ENCODE results near the gene DNAJC5. TPM values are rescaled to one million over a fixed set of nuclear protein-coding genes. Genes with fewer than 3 reads are reported as not detected.
A peak's percentile ranks its signal among the peaks of the same experiment; 100 is the strongest.

DNAJC5 gene
- total and polyA plus RNA-seq, 2 experiments from 2014 or later: 7.1 to 33.5 TPM

DNA sequence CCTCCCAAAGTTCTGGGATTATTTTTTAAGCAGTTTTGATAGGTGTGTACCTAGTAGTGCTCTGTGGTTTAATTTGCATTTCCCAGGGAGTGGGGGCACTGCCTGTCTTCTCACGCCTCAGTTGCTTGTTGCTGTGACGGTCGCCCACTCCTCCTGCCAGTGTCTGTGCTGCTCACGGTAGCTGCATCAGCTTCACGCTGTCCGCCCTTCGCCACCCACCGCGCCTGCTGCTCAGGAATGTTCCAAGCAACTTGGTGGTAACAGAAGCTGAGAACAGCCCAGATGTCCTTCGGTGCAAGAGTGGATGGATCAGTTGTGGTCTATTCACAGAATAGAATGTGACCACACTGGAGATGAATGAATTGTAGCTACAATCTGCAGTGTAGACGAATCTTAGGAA lies 22.9 kb downstream of the DNAJC5 start:
- no peak for DNase-seq (ENCODE audit: low spot score)
- Histone ChIP-seq H3K79me2 (replicated peaks; ENCODE audit: insufficient read depth) (peaks cover 47% of the 10 kb centered on the region), H3K4me3 (no peak overlapping the region), H3K9me2 (ENCODE audit: insufficient read depth) (no peaks in the 10 kb centered on the region), H3K4me2 (no peak overlapping the region), H3F3A (replicated peaks; ENCODE audit: low read depth) (no peaks in the 10 kb centered on the region), H4K20me1 (replicated peaks; ENCODE audit: insufficient read depth) (peaks cover 5% of the 10 kb centered on the region; the same call in 1 of the 2 replicates), H3K36me3 (ENCODE audit: insufficient read depth) (no peaks in the 10 kb centered on the region), H3K27me3 (ENCODE audit: insufficient read depth) (no peaks in the 10 kb centered on the region), H2AFZ (no peak overlapping the region), H3K4me1 (ENCODE audit: insufficient read depth) (no peaks in the 10 kb centered on the region), H3K27ac (ENCODE audit: low read depth) (no peak overlapping the region)
- H3K27ac Mint-ChIP-seq: 0 out of 2 replicates have a peak overlapping the region, but pooled peaks have one; percentile 44
- TF ChIP-seq EZH2phosphoT487 (IDR thresholded peaks at IDR 0.05; ENCODE audit: unreplicated experiment) (no peak), ZNF331 (CRISPR knock-in tag; IDR thresholded peaks at IDR 0.05; ENCODE audit: low read depth) (no peak), JUNB (IDR thresholded peaks at IDR 0.05; ENCODE audit: unreplicated experiment) (no peak), STAT1 (IDR thresholded peaks at IDR 0.05; ENCODE audit: unreplicated experiment) (no peak), EZH2 (IDR thresholded peaks at IDR 0.05; ENCODE audit: low read depth, unreplicated experiment) (no peak), NANOG (IDR thresholded peaks at IDR 0.05; ENCODE audit: borderline replicate concordance) (no peak)
- TF ChIP-seq, protein P1, sequence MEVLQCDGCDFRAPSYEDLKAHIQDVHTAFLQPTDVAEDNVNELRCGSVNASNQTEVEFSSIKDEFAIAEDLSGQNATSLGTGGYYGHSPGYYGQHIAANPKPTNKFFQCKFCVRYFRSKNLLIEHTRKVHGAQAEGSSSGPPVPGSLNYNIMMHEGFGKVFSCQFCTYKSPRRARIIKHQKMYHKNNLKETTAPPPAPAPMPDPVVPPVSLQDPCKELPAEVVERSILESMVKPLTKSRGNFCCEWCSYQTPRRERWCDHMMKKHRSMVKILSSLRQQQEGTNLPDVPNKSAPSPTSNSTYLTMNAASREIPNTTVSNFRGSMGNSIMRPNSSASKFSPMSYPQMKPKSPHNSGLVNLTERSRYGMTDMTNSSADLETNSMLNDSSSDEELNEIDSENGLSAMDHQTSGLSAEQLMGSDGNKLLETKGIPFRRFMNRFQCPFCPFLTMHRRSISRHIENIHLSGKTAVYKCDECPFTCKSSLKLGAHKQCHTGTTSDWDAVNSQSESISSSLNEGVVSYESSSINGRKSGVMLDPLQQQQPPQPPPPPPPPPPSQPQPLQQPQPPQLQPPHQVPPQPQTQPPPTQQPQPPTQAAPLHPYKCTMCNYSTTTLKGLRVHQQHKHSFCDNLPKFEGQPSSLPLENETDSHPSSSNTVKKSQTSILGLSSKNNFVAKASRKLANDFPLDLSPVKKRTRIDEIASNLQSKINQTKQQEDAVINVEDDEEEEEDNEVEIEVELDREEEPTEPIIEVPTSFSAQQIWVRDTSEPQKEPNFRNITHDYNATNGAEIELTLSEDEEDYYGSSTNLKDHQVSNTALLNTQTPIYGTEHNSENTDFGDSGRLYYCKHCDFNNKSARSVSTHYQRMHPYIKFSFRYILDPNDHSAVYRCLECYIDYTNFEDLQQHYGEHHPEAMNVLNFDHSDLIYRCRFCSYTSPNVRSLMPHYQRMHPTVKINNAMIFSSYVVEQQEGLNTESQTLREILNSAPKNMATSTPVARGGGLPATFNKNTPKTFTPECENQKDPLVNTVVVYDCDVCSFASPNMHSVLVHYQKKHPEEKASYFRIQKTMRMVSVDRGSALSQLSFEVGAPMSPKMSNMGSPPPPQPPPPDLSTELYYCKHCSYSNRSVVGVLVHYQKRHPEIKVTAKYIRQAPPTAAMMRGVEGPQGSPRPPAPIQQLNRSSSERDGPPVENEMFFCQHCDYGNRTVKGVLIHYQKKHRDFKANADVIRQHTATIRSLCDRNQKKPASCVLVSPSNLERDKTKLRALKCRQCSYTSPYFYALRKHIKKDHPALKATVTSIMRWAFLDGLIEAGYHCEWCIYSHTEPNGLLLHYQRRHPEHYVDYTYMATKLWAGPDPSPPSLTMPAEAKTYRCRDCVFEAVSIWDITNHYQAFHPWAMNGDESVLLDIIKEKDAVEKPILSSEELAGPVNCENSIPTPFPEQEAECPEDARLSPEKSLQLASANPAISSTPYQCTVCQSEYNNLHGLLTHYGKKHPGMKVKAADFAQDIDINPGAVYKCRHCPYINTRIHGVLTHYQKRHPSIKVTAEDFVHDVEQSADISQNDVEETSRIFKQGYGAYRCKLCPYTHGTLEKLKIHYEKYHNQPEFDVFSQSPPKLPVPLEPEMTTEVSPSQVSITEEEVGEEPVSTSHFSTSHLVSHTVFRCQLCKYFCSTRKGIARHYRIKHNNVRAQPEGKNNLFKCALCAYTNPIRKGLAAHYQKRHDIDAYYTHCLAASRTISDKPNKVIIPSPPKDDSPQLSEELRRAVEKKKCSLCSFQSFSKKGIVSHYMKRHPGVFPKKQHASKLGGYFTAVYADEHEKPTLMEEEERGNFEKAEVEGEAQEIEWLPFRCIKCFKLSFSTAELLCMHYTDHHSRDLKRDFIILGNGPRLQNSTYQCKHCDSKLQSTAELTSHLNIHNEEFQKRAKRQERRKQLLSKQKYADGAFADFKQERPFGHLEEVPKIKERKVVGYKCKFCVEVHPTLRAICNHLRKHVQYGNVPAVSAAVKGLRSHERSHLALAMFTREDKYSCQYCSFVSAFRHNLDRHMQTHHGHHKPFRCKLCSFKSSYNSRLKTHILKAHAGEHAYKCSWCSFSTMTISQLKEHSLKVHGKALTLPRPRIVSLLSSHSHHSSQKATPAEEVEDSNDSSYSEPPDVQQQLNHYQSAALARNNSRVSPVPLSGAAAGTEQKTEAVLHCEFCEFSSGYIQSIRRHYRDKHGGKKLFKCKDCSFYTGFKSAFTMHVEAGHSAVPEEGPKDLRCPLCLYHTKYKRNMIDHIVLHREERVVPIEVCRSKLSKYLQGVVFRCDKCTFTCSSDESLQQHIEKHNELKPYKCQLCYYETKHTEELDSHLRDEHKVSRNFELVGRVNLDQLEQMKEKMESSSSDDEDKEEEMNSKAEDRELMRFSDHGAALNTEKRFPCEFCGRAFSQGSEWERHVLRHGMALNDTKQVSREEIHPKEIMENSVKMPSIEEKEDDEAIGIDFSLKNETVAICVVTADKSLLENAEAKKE (CRISPR knock-in tag; IDR thresholded peaks at IDR 0.05): no peak
- TF ChIP-seq, protein P2, sequence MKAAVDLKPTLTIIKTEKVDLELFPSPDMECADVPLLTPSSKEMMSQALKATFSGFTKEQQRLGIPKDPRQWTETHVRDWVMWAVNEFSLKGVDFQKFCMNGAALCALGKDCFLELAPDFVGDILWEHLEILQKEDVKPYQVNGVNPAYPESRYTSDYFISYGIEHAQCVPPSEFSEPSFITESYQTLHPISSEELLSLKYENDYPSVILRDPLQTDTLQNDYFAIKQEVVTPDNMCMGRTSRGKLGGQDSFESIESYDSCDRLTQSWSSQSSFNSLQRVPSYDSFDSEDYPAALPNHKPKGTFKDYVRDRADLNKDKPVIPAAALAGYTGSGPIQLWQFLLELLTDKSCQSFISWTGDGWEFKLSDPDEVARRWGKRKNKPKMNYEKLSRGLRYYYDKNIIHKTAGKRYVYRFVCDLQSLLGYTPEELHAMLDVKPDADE (IDR thresholded peaks at IDR 0.05): no peak
- TF ChIP-seq, protein P3, sequence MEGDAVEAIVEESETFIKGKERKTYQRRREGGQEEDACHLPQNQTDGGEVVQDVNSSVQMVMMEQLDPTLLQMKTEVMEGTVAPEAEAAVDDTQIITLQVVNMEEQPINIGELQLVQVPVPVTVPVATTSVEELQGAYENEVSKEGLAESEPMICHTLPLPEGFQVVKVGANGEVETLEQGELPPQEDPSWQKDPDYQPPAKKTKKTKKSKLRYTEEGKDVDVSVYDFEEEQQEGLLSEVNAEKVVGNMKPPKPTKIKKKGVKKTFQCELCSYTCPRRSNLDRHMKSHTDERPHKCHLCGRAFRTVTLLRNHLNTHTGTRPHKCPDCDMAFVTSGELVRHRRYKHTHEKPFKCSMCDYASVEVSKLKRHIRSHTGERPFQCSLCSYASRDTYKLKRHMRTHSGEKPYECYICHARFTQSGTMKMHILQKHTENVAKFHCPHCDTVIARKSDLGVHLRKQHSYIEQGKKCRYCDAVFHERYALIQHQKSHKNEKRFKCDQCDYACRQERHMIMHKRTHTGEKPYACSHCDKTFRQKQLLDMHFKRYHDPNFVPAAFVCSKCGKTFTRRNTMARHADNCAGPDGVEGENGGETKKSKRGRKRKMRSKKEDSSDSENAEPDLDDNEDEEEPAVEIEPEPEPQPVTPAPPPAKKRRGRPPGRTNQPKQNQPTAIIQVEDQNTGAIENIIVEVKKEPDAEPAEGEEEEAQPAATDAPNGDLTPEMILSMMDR (conservative IDR thresholded peaks at IDR 0.05; ENCODE audit: low read depth in 2 of 2): no peak
- H3K27me3 Mint-ChIP-seq (ENCODE audit: insufficient read depth, low read depth, poor library complexity): peaks cover 6% of the 10 kb centered on the region
- no peak overlapping the region for H3K4me3 Mint-ChIP-seq
- ATAC-seq: no peak
- H3K9me3 Mint-ChIP-seq: peaks cover 3% of the 10 kb centered on the region; the same call in 2 of the 3 replicates
- H3K4me1 Mint-ChIP-seq: peaks cover 5% of the 10 kb centered on the region
- peaks cover 26% of the 10 kb centered on the region for H3K36me3 Mint-ChIP-seq (ENCODE audit: low read depth)
